Measurements from ENCODE around the gene RCCD1.

GRCh38 chr15:90945091-90945490, 9.6 kb upstream of the RCCD1 start:
- no peak for TF ChIP-seq CTCF (IDR thresholded peaks at IDR 0.05; ENCODE audit: low read depth, low read length, poor library complexity, severe bottlenecking)
- no peak for TF ChIP-seq EZH2phosphoT487 (IDR thresholded peaks at IDR 0.05; ENCODE audit: borderline replicate concordance, low read length)

Measured in DOHH2 (cell line).